Measurements from ENCODE around the gene KDM8.

DNA sequence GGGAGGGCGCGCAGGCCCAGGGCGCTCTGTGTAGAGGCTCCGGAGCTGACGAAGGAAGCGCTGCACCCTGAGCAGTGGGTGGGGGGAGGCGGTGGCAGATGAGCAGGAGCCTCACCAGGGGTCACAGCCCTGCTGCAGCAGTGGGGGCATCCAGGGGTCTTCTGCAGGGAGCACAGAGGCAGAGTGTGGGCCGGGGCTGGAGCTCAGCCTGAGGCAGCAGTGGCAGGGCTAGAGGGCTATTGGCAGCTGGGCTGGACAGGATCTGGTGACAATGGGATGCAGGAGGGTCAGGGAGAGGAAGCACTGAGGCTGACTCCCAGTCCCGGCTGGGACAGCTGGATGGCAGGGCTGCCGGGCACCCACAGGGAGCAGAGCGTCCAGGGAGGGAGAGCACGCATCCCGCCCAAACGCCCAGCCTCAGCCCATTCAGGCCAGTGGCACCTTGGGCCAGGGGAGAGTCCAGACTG is 21.0 kb downstream of the KDM8 start:
- TF ChIP-seq, protein P1, sequence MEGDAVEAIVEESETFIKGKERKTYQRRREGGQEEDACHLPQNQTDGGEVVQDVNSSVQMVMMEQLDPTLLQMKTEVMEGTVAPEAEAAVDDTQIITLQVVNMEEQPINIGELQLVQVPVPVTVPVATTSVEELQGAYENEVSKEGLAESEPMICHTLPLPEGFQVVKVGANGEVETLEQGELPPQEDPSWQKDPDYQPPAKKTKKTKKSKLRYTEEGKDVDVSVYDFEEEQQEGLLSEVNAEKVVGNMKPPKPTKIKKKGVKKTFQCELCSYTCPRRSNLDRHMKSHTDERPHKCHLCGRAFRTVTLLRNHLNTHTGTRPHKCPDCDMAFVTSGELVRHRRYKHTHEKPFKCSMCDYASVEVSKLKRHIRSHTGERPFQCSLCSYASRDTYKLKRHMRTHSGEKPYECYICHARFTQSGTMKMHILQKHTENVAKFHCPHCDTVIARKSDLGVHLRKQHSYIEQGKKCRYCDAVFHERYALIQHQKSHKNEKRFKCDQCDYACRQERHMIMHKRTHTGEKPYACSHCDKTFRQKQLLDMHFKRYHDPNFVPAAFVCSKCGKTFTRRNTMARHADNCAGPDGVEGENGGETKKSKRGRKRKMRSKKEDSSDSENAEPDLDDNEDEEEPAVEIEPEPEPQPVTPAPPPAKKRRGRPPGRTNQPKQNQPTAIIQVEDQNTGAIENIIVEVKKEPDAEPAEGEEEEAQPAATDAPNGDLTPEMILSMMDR (IDR thresholded peaks at IDR 0.05; ENCODE audit: low read length), result no peak
- TF ChIP-seq EZH2 (optimal IDR thresholded peaks at IDR 0.05; ENCODE audit: low read depth, low read length) (no peak), EZH2phosphoT487 (IDR thresholded peaks at IDR 0.05; ENCODE audit: low read length) (no peak)
